HG02852 (cell line): ENCODE measurements around the gene ZNF683.
"Not testable (repeated sequence)": the region's sequence is repeated elsewhere in the genome, so short reads cannot be mapped to it uniquely, and the experiment has no call there.

Experiments used
- ATAC-seq: cut with Tn5 transposase; IDR thresholded peaks from one replicate; pipeline ENCODE4 v1.9.1; 2021; ENCODE audit warnings: mild to moderate bottlenecking, moderate library complexity; ENCODE audit not compliant: unreplicated experiment

ZNF683 gene

DNA sequence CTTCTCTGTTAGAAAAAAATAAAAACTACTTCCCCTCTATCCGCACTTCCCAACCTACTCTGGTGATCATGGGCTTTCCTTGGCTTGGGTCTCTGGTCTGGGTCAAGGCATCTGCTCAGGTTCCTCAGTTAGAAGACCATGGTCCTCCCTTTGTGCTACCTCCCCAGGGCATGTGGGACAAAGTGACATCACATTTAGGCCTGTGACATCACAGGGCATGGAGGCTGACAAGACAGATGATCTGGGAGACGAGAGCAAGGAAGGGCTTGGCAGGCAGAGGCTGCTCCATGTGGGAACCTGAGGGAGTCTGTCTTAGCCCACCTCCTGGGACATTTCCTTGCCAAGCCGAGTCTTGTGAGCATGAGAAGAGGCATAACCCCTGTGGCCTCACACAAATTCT, at the start of gene ZNF683:
ZNF683 (minus strand) TSS at position 140 of the 400 bp plus-strand sequence. CDS start 4,179 bp downstream, outside the sequence.
- ATAC-seq: not testable (repeated sequence)

DNA sequence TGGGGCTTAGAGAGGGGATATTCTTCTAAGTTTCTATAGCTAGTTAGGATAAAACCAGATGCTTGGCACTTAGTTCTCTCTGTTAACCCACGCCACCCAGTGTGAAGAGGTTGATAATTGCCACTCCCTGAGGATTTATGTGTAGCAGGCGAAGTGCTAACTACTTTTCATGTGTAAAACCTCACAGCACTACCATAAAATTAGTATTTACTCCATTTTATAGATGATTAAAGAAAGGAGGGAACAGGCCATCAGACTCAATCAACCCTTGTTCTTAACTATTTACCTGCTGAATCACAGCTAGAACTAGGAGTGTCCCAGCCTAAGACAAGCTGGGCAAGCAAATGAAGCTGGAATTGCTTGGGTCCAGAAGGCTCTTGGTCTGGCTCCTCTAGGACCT, 46.9 kb upstream of the ZNF683 start:
- no peak for ATAC-seq

DNA sequence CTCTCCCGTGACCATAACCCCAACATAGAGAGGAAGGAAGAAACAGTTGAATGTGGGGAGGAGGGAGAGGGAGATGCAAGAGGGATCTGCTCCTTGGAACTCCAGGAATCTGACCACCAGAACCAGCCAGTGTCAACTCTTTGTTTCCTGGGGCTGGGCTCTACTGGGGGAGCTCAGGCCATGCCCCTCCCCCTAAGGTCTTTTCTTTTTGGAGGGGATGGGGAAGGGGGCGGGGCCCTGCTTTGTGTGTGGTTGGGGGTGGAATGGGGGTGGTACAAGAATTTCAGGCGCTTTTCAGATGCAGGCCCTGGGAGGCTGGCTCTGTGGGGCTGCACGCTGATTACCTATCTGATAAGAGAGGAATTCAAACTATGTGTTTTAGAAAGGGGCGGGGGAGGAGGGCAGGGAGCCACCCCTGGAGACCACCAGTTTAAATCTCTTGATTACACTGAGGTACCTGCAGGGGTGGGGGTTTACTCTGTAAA, 46.4 kb upstream of the ZNF683 start:
- ATAC-seq: no peak

DNA sequence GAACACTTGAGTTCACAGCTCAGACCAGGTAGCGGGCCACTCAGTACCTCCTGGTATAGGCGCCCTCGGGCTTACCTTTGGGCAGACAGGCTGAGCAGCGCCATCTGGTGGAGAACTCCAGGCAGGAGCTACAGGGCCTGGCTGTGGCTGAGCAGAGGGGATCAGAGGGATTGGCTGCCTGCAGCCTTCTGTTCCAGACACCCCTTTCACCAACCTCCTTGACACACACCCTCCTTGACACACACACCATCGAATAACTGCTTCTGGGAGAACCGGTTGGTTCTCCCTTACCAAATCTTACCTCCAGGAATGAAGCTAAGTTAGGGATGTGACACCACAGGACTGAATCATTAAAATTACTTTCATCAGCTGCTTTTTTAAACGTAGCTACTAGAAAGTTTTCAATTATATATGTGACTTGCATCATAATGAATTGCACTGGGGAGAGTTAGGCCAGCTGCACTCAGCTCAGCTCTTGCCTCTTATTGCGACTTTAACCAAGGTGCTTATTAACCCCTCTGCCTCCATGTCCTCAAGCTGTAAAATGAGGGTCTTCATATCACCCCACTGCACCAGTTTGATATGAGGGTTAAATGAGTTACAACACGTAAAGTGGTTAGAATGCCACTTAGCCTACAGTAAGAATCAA, 44.7 kb upstream of the ZNF683 start:
- no peak for ATAC-seq

DNA sequence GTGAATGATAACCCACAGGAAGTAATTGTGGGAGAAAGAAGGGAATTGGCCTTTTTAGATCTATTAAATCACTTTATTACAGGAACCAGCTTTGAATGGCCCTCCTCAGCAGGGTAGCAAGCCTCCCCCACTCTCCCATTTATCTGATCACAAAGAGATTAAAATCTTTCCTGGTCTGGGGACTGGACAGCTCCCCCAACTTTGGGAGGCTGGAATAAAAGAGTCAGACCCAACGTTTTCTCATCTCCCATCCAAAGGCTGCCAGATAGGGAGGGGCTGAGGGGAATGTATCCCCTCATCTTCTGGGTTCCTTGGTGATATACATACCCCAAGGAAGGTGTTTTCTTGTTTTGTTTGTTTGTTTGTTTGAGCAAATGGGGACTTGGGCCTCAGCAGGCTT, 40.5 kb upstream of the ZNF683 start:
- ATAC-seq: no peak

DNA sequence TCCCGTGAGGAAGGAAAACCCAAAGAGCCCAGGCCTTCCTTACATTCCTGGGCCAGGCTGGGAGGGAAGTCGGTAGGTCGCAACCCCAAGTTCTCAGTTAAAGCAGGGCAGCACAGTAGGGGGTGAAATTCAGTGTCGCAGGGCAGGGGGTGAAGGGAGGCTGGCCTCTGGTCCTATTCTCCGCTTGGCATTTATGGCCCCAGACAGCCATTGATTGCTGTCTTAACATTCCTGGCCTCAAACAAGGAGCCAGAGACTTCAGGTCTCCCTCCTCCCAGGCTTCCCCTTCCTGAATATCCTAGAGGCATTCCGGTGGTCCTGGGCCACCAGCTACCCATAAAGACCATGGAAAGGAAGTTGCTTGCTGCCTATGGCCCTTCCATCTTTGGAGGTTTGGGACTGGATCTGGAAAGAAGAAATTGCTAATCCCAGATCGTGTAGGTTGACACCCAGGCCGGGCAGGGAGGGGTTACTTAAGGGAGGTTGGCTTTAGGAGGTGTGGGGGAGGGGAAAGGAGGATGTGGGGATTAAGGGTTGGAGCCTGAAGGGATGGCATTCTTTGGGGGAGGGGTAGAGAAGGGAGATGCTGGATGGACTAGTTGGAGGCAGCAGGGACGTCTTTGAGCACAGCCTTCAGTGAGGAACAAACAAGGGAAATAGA, 39.8 kb upstream of the ZNF683 start:
- no peak for ATAC-seq

DNA sequence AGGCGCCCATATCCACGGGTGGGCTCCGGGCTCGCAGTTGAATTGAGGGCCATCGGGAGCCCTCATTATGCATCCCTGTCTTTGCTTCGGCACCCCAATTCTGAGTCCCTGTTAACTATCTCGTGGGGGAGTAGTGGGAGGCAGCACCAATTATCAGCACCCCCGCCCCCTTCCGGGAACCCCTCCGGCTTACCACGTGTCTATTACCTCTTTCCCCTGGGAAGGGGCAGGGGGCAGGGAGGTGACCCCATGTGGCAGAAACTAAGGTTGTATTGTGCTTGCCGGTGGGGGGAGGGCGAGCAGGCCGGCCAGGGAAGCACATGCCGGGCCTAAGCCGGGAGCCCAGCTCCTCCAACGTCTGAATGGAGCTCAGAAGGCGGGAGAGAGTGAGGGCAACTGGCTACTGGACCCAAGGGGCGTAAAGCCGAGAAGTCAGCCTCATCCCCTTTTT, 39.1 kb upstream of the ZNF683 start:
- ATAC-seq: no peak

DNA sequence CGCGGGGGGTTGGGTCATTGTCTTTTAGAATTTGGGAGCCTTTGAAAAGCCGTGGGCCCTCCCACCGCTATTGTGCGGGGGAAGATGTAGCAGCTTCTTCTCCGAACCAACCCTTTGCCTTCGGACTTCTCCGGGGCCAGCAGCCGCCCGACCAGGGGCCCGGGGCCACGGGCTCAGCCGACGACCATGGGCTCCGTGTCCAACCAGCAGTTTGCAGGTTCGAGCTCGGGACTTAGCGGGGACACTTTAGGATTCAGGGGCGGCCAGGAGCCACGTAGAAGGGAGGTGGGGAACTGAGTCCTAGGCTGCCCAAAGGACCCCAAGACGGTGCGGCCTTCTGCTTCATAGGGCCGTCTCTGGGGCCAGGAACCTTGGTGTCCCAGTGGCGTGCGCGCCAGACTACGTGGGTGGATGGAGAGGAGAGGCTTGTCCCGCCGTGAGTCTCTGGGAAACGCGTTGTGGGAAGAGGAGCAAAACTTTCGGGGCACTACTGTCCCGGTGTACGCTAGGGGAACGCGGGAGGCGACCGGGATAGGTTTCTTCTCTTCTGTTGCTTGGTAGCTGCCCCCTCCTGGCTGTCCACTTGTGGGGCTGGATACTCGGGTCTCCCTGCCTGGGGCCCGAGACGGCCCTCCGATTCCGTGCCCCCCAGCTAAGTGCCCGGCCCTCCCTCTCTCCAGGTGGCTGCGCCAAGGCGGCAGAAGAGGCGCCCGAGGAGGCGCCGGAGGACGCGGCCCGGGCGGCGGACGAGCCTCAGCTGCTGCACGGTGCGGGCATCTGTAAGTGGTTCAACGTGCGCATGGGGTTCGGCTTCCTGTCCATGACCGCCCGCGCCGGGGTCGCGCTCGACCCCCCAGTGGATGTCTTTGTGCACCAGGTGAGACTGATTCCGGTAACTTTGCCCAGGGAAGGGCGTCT, 38.4 kb upstream of the ZNF683 start, which contains the start of gene LIN28A:
LIN28A (plus strand) TSS at position 112 of the 918 bp plus-strand sequence; CDS start at position 187, 75 bp downstream.
- no peak for ATAC-seq

DNA sequence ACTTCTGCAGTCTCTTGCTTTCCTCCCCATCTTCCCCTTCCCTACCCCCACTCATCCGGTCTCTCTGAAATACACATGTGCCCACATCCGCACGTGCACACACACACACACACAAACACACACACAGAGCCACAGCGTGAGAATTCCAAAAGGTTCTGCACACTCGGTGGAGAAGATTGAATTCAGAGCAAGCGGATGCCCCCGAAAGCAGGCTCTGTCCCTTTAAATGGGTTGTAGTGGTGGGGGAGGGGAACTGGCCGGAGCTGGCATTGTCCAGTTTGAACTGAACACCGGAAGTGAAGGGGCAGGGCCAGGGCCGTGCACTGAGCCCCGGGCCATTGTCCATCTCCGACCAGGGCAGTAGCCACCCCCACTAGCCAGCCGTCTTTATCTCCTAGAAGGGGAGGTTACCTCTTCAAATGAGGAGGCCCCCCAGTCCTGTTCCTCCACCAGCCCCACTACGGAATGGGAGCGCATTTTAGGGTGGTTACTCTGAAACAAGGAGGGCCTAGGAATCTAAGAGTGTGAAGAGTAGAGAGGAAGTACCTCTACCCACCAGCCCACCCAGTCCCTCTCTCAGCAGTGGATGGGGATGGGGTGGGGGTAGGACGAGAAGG, 36.7 kb upstream of the ZNF683 start:
- ATAC-seq: no peak

DNA sequence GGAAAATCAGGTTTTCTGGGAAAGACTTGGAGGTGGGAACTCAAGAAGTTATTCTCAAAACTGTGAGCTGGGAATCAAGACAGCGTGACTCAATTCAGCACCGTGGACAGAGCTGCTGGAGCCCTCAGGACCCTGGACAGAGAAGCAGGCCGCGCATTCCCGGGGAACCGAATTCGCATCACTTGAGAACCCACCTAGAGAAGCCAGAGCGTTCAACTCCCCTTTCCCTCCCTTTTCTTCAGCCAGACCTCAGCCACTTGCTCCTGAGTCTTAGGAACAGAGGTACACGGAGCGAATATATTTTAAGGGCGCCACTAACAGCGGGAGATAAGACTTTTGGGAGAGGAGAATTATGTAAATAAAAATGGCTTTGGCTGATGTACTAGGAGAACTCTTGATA, 36.1 kb upstream of the ZNF683 start:
- no peak for ATAC-seq

DNA sequence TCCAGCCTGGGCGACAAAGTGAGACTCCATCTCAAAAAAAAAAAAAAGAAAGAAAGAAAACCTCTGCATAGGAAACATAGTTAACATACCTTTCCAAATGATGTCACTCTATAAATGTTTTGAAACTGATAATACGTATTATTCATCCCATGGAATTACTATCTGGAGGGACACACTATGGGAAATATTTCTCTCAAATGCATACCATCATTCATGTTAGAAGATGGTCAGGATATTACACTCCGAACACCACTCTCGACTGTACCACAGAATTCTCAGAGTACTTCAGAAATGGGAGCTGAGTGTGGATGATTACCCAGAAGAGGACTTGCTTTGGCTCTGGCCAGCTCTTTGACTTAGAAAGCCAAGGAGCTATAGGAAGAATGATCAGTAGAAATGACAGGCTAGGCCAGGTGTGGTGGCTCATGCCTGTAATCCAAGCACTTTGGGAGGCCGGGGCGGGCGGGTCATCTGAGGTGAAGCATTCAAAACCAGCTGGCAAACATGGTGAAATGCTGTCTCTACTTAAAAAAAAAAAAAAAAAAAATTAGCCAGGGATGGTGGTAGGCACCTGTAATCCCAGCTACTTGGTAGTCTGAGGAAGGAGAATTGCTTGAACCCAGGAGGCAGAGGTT, 32.8 kb upstream of the ZNF683 start:
- no peak for ATAC-seq

DNA sequence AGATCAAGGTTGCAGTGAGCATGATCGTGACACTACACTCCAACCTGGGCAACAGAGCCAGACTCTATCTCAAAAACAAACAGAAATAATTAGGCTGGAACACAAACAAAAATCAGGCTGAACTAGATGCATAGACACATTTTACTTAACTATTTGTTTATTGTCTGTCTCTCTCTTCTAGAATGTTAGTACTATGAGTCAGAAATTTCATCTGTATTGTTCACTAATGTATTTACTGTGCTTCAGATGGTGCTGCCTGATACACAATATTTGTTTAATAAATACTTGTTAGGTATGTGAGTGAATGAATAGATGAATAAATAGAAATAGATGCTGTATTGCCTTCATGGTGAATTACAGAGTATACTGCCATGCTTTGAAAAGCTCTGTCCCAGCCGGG, 32.1 kb upstream of the ZNF683 start:
- ATAC-seq: no peak

DNA sequence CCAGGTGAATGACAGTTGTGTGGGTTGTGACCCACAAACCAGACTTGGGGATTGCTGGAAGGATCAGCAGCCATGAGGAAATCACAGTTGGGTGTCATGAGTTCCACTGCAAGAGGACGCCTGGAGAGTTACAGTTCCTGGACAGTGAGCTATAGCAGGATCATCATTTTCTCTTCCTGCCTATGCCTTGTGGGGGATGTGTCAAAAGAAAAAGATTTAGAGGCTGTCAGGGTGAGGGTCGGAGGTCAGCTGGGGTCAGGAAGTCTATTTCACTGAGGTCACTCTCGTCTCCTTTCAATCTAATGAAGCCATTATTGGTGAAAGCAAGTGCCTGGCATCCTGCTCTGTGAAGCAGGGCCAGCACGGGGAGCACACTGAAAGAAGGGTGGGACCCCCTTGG, 31.1 kb upstream of the ZNF683 start:
- ATAC-seq: no peak

DNA sequence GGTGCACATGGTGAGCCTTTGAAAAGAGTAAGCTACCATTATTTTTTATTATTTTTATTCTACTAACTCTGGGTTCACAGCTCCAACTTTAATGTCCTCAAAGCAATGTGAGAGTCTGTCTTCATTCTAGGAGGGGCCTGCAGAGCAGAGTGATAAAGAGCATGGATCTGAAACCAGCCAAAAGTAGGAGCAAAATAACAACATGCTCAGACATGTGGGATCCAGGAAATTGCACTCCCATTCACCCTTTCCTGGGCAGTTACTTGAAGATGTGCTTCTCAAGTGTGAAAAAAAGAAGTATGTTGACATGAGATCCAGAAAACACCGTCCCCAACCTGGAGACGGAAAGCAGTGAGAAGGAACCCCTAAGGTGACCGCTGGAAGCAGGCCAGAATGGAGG, 29.3 kb upstream of the ZNF683 start:
- no peak for ATAC-seq

DNA sequence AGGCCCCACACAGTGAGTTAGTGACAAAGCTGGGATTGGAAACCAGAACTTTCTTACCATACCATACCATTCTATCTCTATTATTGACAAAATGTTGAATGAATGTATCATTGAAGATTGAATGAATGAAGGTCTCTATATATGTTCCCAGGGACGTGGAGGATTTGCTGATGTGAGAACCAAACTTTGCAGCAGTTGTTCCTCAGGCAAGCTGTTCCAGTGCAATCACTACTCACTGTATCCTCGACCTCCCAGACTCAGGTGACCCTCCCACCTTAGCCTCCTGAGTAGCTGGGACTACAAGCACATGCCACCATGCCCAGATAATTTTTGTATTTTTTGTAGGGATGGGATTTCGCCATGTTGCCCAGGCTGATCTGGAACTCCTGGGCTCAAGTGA, 26.5 kb upstream of the ZNF683 start:
- no peak for ATAC-seq

DNA sequence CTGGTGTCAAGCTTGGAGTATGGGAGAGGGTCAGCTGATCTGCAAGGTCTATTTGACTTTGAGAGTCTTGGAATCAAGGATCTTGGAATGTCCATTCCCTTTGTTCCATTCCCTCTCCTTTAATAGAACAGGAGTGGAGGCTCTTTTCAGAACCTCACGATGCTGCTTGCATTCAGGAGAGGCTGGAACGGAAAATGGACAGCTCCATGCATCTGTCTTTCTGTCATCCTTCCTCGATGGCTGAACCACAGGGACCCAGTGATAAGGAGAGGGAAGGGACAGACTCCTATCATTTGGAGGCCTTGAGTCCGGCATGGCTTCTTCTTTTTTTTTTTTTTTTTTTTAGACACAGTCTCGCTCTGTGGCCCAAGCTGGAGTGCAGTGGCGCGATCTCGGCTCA, 23.2 kb upstream of the ZNF683 start:
- no peak for ATAC-seq

DNA sequence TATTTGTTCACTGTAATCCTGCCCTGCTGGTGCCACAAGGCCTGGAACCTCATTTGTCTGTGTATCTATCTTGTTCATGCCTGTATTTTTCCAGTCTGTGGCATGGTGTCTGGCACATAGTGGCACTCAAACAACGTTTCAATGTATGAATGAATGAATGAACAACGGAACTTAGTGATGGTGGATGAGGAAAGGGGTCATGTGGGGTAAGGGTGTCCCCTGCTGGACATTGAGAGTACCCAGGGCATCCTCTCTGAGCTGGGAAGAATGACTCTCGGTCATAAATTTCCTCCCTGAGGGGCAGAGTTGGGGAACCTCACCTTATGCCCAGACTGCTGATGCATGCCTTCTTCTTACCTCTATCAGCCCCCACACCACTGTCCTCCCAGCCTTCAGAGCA, 18.9 kb upstream of the ZNF683 start:
- no peak for ATAC-seq

DNA sequence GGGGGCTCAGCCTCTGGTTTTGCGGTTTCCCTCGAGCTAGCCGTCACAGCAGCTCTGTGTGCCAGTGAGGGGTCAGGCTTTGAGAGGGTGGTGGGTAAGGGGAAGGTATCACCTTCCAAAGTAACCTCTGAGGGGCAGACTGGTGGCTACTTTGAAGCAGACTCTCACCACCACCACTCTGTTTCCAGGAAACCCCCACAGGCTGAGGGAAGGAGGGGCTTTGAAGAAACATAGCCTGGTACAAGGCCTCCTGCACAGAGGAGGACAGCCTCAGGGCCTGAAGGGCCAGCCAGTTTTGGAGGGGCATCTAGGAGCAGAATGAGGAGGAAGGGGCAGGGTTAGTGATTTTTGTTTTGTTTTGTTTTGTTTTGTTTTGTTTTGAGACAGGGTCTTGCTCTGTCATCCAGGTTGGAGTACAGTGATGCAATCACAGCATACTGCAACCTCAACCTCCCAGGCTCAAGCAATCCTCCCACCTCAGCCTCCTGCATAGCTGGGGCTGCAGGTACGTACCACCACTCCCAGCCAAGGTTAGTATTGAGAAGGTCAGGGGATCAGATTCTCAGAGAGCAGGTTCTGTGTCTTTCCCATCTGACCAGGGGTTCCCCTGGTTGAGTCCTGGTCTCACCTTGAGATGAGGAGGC, 17.2 kb upstream of the ZNF683 start:
- ATAC-seq: no peak

DNA sequence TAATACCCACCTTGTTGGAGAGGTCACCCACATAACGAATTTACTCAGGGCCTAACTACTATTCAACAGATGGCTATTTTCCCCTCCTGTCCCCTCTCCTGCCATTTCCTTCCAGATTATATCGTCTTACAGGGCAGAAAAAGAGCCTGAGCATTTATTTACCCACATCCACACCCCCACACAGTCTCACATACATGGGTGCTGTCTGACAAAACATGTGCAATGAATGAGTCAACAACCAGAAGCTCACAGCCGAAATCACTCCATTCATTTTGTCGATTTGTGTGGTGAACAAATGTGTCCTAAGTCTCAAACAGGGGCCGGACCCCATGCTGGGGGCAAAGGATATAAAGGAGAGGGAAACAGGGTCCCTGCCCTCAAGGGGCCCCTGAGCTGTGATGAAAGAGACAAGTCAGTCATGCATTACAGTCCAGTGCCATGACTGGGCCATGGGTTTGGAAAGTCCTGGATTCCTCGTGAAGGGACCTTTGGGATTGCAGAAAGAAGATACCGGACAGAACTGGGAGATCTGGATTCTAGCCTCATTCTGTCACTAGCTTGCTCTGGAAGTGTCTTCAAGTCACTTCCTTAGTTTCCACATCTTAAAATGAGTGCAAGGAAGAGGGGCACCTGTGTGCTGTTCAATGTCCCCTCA, 16.4 kb upstream of the ZNF683 start:
- no peak for ATAC-seq
